Renal pelvis (tissue), 4 donors: Measurements from ENCODE around the gene FYN. TPM values are rescaled to one million over a fixed set of nuclear protein-coding genes. Genes with fewer than 3 reads are reported as not detected.
"Not testable (repeated sequence)": the region's sequence is repeated elsewhere in the genome, so short reads cannot be mapped to it uniquely, and the experiment has no call there.

ENCODE experiments used
- DNase-seq: peaks from one replicate; pipeline ENCODE4 v3.0.0-alpha.2; 2013
- polyA plus RNA-seq, 3 donors: library from polyadenylated mRNA; unstranded; fragments of 120-200 nt; gene quantifications; one replicate each; pipeline ENCODE4 v1.2.1, GENCODE V29; 2013; ENCODE audit not compliant: insufficient read length in 3 of 3

FYN gene
- polyA plus RNA-seq, 3 donors: 149 to 171 (median 159) TPM

GRCh38 chr6:111794300-111794699 lies 79.0 kb downstream of the FYN start:
- no peak for DNase-seq

DNA sequence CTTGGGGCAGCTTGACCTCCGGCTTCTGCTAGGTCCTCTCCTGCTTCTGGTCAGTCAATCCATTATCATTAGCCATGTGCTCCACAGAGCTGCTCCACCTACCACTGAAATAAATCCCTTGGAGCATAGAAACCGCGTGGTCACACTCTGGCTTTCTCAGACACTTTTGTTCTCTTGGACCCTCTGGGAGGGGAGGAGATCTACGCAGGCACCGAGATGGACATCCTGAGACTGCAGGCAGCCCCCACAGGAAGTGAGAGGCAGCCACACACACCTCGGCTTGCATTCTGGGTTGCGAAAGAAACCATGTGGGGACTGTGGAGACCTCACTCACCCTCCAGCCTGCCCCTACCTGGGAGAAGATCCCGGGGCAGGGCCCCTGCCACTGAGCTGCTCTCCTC lies 79.5 kb downstream of the FYN start:
- no peak for DNase-seq

- no peak for DNase-seq
Observed at GRCh38 chr6:111792914-111793700, 80.1 kb downstream of the FYN start.

- DNase-seq: no peak
Observed at GRCh38 chr6:111792241-111792640, 81.0 kb downstream of the FYN start.

DNA sequence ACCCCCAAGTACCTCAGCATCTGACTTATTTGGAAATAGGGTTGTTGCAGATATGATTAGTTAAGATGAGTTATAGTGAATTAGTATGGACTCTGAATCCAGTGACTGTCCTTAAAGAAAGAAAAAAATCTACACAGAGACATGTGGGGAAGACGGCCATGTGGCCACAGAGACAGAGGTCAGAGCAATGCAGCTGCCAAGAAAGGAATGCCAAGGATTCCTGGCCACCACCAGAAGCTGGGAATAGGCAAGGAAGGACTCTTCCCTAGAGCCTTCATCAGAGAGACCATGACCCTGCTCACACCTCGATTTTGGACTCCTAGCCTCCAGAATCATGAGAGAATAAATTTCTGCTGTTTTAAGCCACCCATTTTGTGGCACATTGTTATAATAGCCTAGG lies 81.8 kb downstream of the FYN start:
- no peak for DNase-seq

- no peak for DNase-seq
Observed at GRCh38 chr6:111789598-111789997, 83.7 kb downstream of the FYN start.

DNA sequence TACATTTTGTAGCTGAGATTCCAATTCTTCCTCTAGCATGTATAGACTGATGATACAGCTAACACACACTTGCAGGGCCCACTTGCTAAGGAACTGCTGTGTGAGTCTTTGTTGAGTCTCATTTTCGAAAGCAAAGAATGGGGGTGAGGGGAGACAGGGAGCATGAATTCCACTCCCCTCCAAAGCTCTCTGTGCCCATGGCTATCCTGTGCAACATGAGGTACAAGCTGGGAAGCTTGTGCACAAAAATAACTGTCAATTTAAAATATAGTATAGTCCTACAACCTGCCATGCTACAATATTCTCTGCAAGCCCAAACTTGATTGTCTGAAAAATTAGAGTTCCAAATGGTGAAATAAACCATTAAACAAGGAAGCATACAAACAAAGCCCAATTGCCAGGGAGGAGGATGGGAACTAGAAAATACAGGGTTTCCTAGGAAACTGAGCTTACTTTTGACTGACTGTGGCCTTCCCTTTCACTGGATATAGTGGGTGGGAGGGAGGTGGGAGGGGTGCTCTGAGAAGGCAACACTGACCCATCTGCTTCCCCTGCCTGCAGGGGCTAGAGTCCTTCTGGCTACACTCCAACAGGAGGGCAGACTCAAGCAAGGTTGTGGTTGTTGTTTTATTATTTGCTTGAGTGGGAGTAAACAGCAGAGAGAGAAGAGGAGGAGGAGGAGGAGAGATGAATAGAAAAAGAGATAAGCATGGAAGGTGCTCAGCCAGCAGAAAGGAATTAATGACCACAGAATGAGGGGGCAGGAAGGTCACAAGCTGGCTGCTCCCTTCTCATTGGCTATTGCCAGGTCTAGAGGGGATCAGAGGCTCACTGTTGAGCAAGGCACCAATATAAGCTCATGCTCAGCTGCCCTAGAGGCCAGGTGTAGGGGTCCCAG lies 84.6 kb downstream of the FYN start:
- DNase-seq: peak; percentile 74

DNA sequence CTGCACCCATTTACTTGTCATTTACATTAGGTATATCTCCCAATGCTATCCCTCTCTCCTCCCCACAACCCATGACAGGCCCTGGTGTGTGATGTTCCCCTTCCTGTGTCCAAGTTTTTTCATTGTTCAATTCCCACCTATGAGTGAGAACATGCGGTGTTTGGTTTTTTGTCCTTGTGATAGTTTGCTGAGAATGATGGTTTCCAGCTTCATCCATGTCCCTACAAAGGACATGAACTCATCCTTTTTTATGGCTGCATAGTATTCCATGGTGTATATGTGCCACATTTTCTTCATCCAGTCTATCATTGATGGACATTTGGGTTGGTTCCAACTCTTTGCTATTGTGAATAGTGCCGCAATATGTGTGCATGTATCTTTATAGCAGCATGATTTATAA lies 87.1 kb downstream of the FYN start:
- not testable (repeated sequence) for DNase-seq

GRCh38 chr6:111784433-111784832 lies 88.8 kb downstream of the FYN start:
- no peak for DNase-seq

GRCh38 chr6:111782887-111783466 lies 90.3 kb downstream of the FYN start:
- no peak for DNase-seq

DNA sequence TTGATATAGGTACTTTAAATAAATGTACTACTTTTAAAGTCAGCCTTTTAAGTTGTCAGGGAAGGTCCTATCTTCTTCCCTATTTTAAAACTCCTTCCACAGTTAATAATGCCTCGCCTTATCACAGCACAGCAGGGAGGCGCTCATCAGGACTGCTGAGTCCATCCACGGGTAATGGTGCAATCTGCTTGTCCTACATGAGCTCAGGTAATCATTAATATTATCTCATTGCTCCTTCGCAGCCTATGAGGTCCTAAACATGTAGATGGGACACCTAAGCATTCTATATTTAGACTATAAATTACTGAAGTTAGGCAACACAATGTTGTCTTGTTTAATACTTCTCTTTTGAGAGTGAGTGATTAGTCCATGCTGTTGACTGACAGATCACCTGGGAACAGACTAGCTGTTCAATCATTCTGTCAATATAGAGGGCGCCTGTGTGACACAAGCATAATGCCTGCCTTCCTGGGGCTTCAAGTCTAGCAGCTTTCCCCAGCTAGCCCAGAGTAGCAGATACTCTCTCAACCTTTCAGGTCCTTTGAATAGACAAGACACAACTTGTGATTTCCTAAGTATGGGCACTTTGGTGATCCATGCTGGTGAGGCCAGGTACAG lies 91.0 kb downstream of the FYN start:
- no peak for DNase-seq

DNA sequence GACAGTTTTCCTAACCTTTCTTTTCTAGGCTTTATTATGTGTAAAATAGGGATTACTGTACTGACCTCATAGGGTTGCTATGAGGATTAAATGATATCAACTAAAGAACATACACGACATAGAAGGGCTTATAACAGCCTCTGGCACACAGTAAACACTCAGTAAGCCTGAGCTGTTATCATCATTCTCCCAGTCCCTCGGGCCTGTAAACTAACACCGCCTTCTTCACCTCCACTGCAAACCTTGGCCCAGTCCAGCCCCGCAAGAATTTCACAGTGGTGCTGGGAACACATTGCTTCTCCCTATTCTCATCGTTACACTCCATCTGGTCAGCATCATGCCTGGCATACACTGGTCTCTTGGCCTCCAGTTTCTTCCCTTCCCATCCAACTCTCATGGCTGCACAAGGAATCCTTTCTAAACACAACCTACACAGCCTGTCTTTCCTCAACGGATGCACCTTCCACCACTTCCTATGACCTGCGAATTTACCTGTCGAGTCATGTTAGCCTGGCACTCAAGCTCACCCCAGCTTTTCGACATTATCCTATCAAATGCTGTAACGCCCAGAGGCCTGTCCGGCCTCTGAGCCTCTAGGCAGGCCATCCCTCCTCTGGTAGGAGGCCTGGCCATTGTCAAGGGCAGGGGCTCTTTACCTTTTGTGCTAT lies 92.1 kb downstream of the FYN start:
- no peak for DNase-seq

DNA sequence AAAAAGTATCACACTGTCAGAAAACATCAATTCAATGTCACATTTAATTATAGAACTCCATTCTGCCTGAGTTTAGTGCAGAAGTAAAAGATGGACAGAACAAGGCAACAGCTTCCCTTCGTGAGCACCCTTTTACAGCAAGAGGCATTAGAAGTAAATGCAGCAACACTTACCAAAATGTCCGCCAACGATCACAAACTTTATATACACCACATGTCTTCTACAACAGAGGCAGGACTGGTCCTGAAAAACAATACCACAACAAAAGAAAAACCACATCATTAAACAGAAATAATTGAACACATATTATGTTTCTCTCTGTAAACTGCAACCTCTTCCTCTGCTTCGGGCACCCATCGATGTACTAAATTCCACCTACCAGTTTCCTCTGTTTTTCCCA lies 92.9 kb downstream of the FYN start:
- DNase-seq: no peak

DNA sequence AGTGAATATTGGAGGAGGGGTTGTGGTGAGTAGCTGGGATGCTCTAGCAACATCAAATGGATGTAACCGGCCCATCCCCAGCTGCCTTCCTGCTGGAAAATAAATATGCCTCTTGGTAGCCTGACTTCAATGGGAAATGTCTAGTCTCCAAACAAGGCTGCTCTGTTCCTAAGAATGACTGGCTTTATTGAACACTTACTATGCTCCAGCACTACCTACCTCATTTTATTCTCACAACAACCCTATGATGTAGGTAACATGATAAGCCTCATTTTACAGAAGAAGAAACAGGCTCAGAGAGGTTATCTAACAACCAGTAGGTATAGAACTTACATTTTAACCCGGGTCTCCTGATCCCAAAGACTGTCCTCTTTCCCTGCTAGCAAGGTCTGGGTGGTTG lies 93.6 kb downstream of the FYN start:
- no peak for DNase-seq

DNA sequence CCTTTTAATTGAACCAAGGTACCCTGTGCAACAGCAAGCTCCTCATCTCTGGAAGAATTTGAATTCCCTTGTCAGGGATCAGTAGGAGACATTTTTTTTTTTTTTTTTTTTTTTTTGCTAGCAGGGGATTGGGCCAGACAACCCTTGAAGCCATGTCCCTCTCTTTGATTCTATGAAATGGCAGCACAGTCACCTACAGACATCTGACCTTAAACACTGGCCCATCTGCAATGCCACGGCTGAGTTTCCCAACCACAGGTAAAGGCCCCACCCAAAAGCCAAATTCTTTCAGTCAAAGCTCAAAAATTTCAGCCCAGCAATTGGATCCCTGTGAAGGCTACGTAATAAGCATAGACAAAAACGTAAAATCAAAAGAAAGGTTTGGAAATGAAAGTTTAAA lies 94.2 kb downstream of the FYN start:
- no peak for DNase-seq

DNA sequence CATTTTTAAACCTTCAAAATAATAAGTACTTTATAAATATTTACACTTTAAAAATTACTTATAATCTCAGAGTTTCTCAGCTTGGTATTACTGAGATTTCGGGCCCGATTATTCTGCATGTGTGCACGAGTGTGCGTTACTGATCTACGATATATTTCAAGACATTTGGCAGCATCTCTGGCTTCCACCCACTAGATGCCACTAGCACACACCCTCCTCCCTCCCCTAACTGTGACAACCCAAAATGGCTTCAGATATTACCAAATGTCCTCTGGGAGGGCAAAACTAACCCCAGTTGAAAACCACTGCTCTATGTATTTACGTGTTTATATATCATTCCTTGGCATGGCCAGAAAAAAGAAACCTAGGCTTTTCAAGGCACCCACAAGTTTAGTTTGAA lies 95.9 kb downstream of the FYN start:
- no peak for DNase-seq

DNA sequence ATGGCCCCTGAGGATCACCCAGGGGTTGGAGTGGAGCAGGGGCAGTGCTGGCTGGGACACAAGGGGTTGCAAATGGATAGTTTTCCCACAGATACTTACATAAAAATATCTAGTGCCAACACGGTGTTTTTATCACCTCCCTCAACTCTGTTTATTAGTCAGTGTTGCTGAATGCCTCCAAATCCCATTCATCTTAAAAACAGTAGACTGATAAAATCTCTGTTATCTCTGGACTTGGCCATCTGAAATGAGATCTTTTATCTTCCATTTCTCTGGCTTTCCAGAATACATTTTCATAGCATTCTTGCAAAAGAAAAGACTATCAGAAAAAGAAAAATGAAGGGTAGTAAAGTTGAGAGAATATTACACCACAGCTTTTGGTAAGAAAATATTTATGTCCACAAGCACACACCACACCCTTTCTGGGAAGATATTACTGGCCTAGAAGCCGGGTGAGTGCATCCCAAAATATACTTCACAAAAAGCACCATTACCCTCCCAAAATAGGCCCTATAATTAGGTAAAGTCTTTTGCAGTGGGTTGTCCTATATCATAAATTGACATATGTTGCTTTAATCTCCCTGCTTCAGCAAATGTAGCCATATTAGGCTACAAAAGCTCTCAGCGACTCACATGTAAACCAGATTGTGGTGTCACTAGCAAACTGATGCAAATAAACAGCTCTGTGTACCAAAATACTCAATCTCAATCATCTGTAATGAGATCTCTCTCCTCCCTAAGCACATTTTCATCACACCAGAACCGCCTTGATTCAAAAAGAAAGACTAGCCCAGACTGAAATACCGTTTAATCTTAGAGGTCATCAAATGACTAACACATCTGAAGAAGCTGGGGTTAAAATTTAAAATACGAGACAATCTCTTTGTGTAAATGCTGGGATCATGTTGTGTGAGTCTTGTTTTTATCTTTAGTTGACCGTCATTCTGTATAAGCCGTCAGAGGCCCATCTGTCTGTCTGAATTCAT lies 96.7 kb downstream of the FYN start:
- DNase-seq: no peak

- DNase-seq: no peak
Observed at GRCh38 chr6:111775145-111775922, 97.9 kb downstream of the FYN start.

DNA sequence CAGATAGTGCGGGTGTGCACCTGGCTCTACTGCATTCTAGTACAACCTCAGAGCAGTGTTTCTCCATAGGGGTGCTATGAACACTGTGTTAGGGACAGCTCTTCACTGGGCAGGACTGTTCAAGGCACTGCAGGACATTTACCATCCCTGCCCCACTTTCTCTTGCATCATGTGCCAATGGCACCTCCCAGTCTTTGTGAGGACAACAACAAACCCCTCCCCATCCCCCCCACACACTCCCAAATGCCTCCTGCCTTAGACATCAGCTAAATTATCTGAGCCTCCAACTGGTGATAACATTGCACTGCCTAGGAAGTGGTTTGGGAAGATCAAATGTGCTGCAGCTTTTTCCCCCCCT lies 98.9 kb downstream of the FYN start:
- no peak for DNase-seq
